GM21360 (cell line): ENCODE results near the gene TLX3.
A peak's percentile ranks its signal among the peaks of the same experiment; 100 is the strongest.
"Not testable (repeated sequence)": the region's sequence is repeated elsewhere in the genome, so short reads cannot be mapped to it uniquely, and the experiment has no call there.

ENCODE experiments used
- ATAC-seq: cut with Tn5 transposase; IDR thresholded peaks from one replicate; pipeline ENCODE4 v1.9.1; 2021; ENCODE audit warnings: mild to moderate bottlenecking, moderate library complexity; ENCODE audit not compliant: unreplicated experiment

TLX3 gene

GRCh38 chr5:171322527-171322926 lies 13.5 kb downstream of the TLX3 start:
- no peak for ATAC-seq

- ATAC-seq, result no peak
Measured at GRCh38 chr5:171323007-171323406, 14.0 kb downstream of the TLX3 start.

GRCh38 chr5:171323806-171324632 lies 15.0 kb downstream of the TLX3 start:
- ATAC-seq, result no peak

- ATAC-seq, result no peak
Measured at GRCh38 chr5:171330021-171330420, 21.0 kb downstream of the TLX3 start.

GRCh38 chr5:171335616-171336015 lies 26.6 kb downstream of the TLX3 start:
- no peak for ATAC-seq

- no peak for ATAC-seq
Measured at GRCh38 chr5:171336521-171337209, 27.6 kb downstream of the TLX3 start.

- ATAC-seq, result no peak
Measured at GRCh38 chr5:171337210-171337569, 28.1 kb downstream of the TLX3 start.

GRCh38 chr5:171340042-171340441 lies 31.0 kb downstream of the TLX3 start:
- ATAC-seq, result no peak

GRCh38 chr5:171340491-171340890 lies 31.4 kb downstream of the TLX3 start:
- no peak for ATAC-seq

GRCh38 chr5:171342362-171343111 lies 33.5 kb downstream of the TLX3 start:
- ATAC-seq, result peak; percentile 72

GRCh38 chr5:171344936-171345608 lies 36.0 kb downstream of the TLX3 start:
- ATAC-seq, result no peak

- ATAC-seq, result no peak
Measured at GRCh38 chr5:171351536-171352073, 42.6 kb downstream of the TLX3 start.

- peak; percentile 94 for ATAC-seq
Measured at GRCh38 chr5:171355302-171355724, 46.3 kb downstream of the TLX3 start.

- ATAC-seq, result no peak
Measured at GRCh38 chr5:171357843-171358242, 48.8 kb downstream of the TLX3 start.

- not testable (repeated sequence) for ATAC-seq
Measured at GRCh38 chr5:171361151-171361550, 52.1 kb downstream of the TLX3 start.
